ENCODE results near the gene PAX6. TPM values are rescaled to one million over a fixed set of nuclear protein-coding genes. Genes with fewer than 3 reads are reported as not detected.

Gene PAX6
- total RNA-seq, 2 experiments from 2014 or later, result not detected

DNA sequence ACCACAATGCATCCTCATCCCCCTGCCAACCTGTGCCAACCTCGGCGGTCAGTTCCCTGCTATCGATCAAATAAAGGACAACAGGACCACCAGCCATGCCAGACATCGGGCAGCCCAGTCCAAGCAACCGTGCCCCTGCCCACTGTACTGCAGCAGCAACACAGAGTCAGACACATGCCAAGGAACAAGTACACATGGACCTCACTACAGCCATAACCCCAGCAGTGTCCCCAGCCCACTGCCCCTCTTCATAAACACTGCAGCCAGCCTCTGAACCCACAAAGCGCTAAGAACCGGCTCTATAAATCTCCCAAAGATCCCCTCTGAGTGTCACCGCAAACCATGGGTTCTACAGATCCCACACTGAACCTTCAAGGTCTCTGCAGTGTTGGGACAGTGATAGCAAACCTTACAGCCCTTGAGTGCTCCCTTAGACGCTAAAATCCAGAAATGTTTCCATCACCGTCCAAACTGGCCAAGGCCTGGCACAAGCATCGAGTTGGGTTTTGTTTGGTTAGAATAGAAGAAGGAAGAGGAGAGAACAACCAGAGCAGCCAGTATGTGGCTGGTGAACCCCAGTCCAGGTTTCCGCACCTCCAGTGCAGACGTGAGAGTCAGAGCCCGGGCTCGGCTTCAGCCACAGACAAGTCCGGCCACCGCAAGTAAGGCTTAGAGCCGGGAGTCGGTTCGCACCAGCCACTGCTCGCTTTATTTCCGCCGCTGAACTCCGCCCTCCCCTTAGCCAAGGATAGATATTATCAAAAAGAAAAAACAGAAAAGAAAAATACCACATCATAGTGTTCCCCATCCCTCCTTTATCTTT, 7.9 kb downstream of the PAX6 start:
- Mint-ChIP-seq H3K4me1 (peaks cover 25% of the 10 kb centered on the region), H3K27ac (peak overlapping the region; percentile 42), H3K4me3 (no peak overlapping the region)

GRCh38 chr11:31802609-31802989, 8.5 kb downstream of the PAX6 start:
- Mint-ChIP-seq H3K9me3 (ENCODE audit: low read depth) (peaks cover 3% of the 10 kb centered on the region), H3K4me1 (peaks cover 25% of the 10 kb centered on the region), H3K27ac (no peak overlapping the region), H3K4me3 (no peak overlapping the region), H3K36me3 (peaks cover 6% of the 10 kb centered on the region), H3K27me3 (peaks cover 89% of the 10 kb centered on the region)
- CTCF ChIA-PET, result no interaction called here
- ATAC-seq, result no peak
- no peak for DNase-seq

More for the DNA sequence above, 7.9 kb downstream of the PAX6 start:
- no peak for ATAC-seq
- CTCF ChIA-PET, result no interaction called here
- peaks cover 6% of the 10 kb centered on the region for H3K36me3 Mint-ChIP-seq
- peaks cover 91% of the 10 kb centered on the region for H3K27me3 Mint-ChIP-seq
- H3K9me3 Mint-ChIP-seq (ENCODE audit: low read depth), result peaks cover 3% of the 10 kb centered on the region
- no peak for DNase-seq

- DNase-seq (no peak), ATAC-seq (no peak)
- Mint-ChIP-seq H3K9me3 (ENCODE audit: low read depth) (peaks cover 3% of the 10 kb centered on the region), H3K27ac (no peak overlapping the region), H3K27me3 (peaks cover 89% of the 10 kb centered on the region), H3K36me3 (peaks cover 7% of the 10 kb centered on the region), H3K4me3 (no peak overlapping the region), H3K4me1 (peaks cover 25% of the 10 kb centered on the region)
- CTCF ChIA-PET, result no interaction called here
Observed at GRCh38 chr11:31802000-31802551, 9.0 kb downstream of the PAX6 start.

DNA sequence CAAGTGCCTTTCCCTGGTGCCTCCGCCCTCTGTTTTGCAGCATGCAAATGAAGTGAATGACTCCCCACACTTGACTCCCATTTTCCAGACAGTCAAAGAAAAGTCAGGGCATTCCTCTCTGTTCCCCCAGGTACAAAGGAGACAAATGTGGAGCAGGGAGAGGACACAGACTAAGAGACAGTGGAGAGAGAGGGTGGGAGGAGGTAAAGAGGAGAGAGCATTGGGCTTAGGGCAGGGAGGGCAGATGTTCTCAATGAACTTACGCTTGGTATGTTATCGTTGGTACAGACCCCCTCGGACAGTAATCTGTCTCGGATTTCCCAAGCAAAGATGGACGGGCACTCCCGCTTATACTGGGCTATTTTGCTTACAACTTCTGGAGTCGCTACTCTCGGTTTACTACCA, 9.8 kb downstream of the PAX6 start:
- H3K27me3 Mint-ChIP-seq, result peaks cover 89% of the 10 kb centered on the region
- peaks cover 3% of the 10 kb centered on the region for H3K9me3 Mint-ChIP-seq (ENCODE audit: low read depth)
- CTCF ChIA-PET, result interaction anchor here (0.8 kb wide), 1 partner anchor 23 kb away, joined by 3 read pairs; no protein-coding TSS in a partner anchor
- ATAC-seq (no peak), DNase-seq (no peak)
- H3K36me3 Mint-ChIP-seq, result peaks cover 7% of the 10 kb centered on the region
- H3K4me3 Mint-ChIP-seq, result no peak overlapping the region
- no peak overlapping the region for H3K27ac Mint-ChIP-seq
- H3K4me1 Mint-ChIP-seq, result peaks cover 25% of the 10 kb centered on the region

DNA sequence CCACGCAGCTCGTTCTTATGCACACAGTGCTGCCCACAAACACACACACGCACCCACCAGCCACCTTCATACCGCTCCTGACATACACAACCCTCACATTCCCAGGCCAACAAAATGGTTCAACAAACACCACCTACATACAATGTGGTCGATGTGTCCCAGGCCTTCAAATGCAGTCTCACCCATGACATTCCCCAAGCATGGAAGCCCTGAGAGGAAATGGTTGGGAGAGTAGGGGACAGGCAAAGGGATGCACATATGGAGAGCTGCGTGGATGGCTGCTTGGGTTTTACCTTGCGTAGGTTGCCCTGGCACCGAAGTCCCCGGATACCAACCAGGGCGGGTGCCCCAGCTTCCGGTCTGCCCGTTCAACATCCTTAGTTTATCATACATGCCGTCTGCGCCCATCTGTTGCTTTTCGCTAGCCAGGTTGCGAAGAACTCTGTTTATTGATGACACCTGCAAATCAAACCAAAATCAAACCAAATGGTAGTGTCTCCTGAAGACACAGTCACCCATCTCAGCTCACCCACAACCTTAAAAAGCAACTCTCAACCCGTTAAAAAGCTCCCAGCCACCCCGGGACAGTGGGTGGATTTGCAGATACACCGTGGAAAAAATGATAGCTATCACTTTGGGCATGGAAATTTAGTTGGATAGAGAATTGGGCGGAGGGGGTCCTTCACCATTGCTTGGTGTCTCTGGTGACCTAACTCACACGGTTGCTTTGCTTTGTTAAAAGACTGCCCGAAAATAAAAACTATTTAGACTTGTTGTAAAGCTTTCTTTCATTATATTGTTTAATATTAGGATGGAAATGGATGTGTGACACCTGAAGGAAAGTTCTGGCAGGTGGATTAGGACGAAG, 10.5 kb downstream of the PAX6 start:
- Mint-ChIP-seq H3K27ac (peak overlapping the region; percentile 30), H3K9me3 (ENCODE audit: low read depth) (peaks cover 3% of the 10 kb centered on the region), H3K4me3 (no peak overlapping the region), H3K27me3 (peaks cover 91% of the 10 kb centered on the region), H3K4me1 (peaks cover 25% of the 10 kb centered on the region), H3K36me3 (peaks cover 7% of the 10 kb centered on the region)
- DNase-seq, result no peak
- CTCF ChIA-PET, result interaction anchor here (0.8 kb wide), 1 partner anchor 24 kb away, joined by 3 read pairs; no protein-coding TSS in a partner anchor
- ATAC-seq, result no peak

DNA sequence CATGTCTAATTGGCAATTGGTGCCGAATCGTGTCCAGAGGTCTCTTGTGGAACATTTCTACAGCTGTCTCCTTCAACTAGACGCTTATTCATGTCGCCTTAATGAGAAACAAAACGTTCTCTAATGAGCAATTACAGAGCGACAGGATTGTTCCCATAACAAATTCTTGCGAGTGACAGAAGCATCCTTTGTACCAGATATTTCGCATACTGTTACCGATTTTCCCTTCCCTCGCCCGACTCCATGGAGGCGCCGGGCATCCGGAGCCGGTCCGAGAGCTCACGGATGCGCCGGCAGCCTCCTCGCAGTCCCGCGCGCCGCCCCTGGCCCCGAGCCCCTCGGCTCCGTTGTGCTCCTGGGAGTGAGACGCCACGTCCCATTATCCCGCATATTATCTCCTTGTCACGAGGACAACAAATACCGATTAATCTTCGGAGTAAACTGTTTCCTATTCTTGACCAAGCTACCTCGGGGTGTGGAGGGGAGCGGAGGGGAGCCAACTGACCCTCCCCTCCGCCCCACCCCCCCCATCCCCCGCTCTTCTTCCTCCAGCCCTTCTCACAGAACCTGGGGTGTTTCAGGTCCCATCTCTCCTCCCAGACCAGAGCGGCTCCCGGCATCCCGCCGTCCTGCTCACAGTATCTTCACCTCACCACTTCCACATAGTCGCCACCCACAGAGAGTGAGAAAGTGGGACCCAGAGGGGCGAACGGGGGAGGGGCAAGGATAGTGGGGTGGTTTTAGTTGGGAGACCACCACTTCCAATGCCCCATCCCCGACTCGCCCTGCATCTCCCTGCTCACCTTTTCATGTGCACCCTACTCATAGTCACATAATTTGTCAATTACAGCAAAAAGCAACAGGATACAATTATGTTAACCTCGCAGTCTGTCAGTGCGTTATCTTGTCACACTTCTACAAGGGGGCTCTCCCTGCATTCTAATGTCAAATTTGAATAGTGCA, 11.4 kb downstream of the PAX6 start:
- peaks cover 24% of the 10 kb centered on the region for H3K4me1 Mint-ChIP-seq
- H3K27ac Mint-ChIP-seq, result peak overlapping the region; percentile 65
- CTCF ChIA-PET, result interaction anchor here (1.4 kb wide), 1 partner anchor 8 kb away, joined by 4 read pairs; no protein-coding TSS in a partner anchor
- H3K4me3 Mint-ChIP-seq, result no peak overlapping the region
- peaks cover 90% of the 10 kb centered on the region for H3K27me3 Mint-ChIP-seq
- peaks cover 3% of the 10 kb centered on the region for H3K9me3 Mint-ChIP-seq (ENCODE audit: low read depth)
- no peak for DNase-seq
- no peak for ATAC-seq
- peaks cover 7% of the 10 kb centered on the region for H3K36me3 Mint-ChIP-seq

GRCh38 chr11:31798554-31799434, 12.3 kb downstream of the PAX6 start:
- H3K4me3 Mint-ChIP-seq, result no peak overlapping the region
- ATAC-seq, result no peak
- CTCF ChIA-PET, result interaction anchor here (1.4 kb wide), 1 partner anchor 9 kb away, joined by 4 read pairs; no protein-coding TSS in a partner anchor

DNA sequence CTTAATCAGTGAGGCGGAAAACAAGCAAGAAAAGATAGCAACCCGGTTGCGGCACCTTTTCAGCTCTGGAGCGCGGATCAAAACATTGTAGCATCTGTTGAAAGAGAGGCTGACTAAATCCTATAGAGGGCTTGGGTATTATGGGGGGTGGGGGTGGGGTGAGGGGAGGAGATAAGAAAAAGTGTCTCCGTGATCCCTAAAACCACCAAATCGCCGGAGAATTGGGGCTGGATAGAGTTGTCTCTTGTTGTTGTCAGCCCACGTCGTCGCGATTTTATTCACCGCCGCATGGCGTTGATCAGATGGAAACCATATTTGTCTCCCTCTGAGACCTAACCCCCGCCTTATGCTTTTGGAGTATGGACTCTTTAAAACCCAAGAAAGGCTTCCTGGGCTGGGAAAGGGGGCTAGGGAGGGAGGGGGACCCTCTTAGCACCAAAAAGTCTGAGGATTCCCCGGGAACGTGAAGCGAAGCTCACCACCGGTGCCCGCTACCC, 13.0 kb downstream of the PAX6 start:
- peaks cover 86% of the 10 kb centered on the region for H3K27me3 Mint-ChIP-seq
- no peak overlapping the region for H3K27ac Mint-ChIP-seq
- CTCF ChIA-PET, result interaction anchor here (1.4 kb wide), 1 partner anchor 10 kb away, joined by 4 read pairs; no protein-coding TSS in a partner anchor
- DNase-seq (peak; percentile 38), ATAC-seq (no peak)
- H3K4me1 Mint-ChIP-seq, result peaks cover 9% of the 10 kb centered on the region
- H3K9me3 Mint-ChIP-seq (ENCODE audit: low read depth), result peaks cover 3% of the 10 kb centered on the region
- no peak overlapping the region for H3K4me3 Mint-ChIP-seq
- H3K36me3 Mint-ChIP-seq, result peaks cover 5% of the 10 kb centered on the region

More at GRCh38 chr11:31798554-31799434, 12.3 kb downstream of the PAX6 start:
- Mint-ChIP-seq H3K27me3 (peaks cover 90% of the 10 kb centered on the region), H3K36me3 (peaks cover 7% of the 10 kb centered on the region), H3K4me1 (peaks cover 15% of the 10 kb centered on the region), H3K27ac (no peak overlapping the region), H3K9me3 (ENCODE audit: low read depth) (peaks cover 3% of the 10 kb centered on the region)
- peak; percentile 41 for DNase-seq

DNA sequence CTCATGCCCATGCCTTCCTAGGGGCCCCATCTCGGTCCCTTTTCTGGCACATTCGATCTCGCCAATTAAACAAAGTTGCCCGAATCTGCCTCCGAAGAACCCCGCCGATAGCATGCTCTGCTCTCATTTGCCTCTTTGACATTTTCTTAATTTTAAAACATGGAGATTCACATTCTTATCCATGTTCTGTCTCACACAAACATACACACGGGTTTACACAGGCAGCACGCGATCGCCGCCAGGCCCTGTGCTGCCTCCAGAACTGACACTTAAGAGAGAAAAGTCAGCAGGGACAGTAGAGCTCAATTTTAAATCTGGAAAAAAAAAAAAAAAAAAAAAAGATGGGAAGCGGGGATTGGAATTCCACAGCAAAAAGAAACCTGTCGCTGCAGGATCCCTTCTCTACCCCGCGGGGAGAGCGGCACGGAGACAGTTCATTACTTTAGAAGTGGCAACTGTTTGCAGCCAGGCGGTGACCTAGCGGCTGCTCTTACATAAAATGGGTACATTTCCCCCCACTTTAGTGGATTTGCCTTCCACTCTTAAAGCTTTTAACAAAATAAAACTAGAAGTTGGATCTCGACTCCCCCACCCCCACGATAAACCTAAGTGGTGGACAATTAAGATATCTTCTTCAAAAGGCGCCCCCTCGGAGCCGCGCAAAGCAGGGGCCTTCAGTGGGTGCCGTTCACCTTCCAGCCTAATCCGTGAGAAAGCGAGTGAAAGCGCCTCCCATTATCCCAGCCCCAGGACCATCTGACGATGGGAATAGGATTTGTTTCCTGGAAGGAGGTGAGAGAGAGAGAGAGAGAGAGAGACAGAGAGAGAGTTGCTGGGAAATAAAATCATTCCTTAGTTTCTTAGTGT, 13.7 kb downstream of the PAX6 start:
- H3K27ac Mint-ChIP-seq, result peak overlapping the region; percentile 12
- peaks cover 9% of the 10 kb centered on the region for H3K4me1 Mint-ChIP-seq
- CTCF ChIA-PET, result interaction anchor here (0.6 kb wide), 1 partner anchor 28 kb away, joined by 3 read pairs; no protein-coding TSS in a partner anchor
- H3K27me3 Mint-ChIP-seq, result peaks cover 83% of the 10 kb centered on the region
- H3K36me3 Mint-ChIP-seq, result peaks cover 5% of the 10 kb centered on the region
- H3K4me3 Mint-ChIP-seq, result no peak overlapping the region
- H3K9me3 Mint-ChIP-seq (ENCODE audit: low read depth), result peaks cover 3% of the 10 kb centered on the region
- ATAC-seq (no peak), DNase-seq (no peak)

GRCh38 chr11:31796499-31797189, 14.5 kb downstream of the PAX6 start:
- ATAC-seq (no peak), DNase-seq (no peak)
- CTCF ChIA-PET, result interaction anchor here (0.6 kb wide), 1 partner anchor 29 kb away, joined by 3 read pairs; no protein-coding TSS in a partner anchor
- H3K4me1 Mint-ChIP-seq, result peaks cover 9% of the 10 kb centered on the region
- no peak overlapping the region for H3K27ac Mint-ChIP-seq
- peaks cover 5% of the 10 kb centered on the region for H3K36me3 Mint-ChIP-seq
- H3K9me3 Mint-ChIP-seq (ENCODE audit: low read depth), result peaks cover 2% of the 10 kb centered on the region
- peaks cover 77% of the 10 kb centered on the region for H3K27me3 Mint-ChIP-seq
- no peak overlapping the region for H3K4me3 Mint-ChIP-seq

All from activated CD8-positive, alpha-beta memory T cell treated with anti-CD3 and anti-CD28 coated beads, Interleukin-2, amount 10 ng/mL, durations not matched to agents 7 days and 5 days (primary cell).